ENCODE data around the gene NSD1.

Gene NSD1

GRCh38 chr5:177133096-177133852 is at the start of gene NSD1:
Gene NSD1 (plus strand): TSS chr5:177133773. CDS start chr5:177135104, 1,331 bp downstream.
- peak; percentile 83 for DNase-seq (ENCODE audit: low spot score)

DNA sequence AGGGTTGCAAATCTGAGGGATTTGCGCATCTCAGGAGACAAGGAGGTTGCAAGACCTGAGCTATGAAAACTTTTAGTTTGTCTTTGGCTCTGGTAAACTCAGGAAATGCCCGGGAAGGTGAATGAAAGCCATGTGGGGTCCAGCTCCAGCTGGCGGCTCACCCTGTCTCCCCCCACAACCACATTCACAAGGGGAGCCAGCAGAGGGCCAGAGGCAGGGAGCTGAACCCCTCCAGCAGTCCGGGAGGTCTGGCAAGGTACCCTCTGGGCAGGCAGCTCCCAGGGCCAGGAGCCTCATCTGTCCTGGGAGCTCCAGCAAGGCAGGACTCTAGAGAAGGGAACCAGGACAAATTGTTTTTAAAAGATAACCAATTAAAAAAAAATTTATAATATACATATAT is 49.4 kb upstream of the NSD1 start:
- DNase-seq (ENCODE audit: low spot score) = no peak

- DNase-seq (ENCODE audit: low spot score) = no peak
Measured at GRCh38 chr5:177085985-177086653, 47.5 kb upstream of the NSD1 start.

- DNase-seq (ENCODE audit: low spot score) = peak; percentile 77
Measured at GRCh38 chr5:177086654-177087397, 46.7 kb upstream of the NSD1 start, which contains the start of gene FGFR4. Gene FGFR4 (plus strand): TSS chr5:177086915. CDS start chr5:177089603, 2,688 bp downstream.

DNA sequence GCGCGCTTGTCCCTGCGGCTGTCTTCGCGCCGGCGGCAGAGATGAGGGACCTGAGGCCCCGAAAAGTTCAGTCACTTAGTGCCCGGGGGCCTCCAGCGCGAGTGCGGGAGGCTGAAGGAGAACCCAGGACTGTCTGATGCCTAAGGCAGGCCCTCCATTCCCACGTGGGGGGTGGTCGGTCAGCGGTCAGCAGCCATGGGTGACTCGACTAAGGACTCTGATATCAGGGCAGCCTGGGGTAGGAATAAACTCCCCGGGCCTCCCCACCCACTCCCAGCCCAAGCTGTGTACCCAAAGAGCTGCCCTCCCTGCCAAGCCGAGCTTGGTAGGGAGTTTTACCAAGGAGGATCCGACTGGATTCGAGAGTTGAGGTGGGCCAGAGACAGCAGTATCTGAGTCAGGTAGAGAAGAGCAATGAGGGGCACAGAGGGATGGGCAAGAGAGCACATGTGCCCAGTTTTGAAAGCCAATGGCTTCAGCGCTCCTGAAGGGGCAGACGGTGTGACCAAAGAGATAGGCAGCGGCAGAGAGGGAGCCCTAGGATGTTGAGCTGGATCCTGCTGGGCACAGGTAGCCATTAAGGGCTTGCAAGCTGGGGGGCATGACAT is 46.1 kb upstream of the NSD1 start:
- DNase-seq (ENCODE audit: low spot score) = no peak

GRCh38 chr5:177089127-177089526 is 44.4 kb upstream of the NSD1 start:
- no peak for DNase-seq (ENCODE audit: low spot score)

DNA sequence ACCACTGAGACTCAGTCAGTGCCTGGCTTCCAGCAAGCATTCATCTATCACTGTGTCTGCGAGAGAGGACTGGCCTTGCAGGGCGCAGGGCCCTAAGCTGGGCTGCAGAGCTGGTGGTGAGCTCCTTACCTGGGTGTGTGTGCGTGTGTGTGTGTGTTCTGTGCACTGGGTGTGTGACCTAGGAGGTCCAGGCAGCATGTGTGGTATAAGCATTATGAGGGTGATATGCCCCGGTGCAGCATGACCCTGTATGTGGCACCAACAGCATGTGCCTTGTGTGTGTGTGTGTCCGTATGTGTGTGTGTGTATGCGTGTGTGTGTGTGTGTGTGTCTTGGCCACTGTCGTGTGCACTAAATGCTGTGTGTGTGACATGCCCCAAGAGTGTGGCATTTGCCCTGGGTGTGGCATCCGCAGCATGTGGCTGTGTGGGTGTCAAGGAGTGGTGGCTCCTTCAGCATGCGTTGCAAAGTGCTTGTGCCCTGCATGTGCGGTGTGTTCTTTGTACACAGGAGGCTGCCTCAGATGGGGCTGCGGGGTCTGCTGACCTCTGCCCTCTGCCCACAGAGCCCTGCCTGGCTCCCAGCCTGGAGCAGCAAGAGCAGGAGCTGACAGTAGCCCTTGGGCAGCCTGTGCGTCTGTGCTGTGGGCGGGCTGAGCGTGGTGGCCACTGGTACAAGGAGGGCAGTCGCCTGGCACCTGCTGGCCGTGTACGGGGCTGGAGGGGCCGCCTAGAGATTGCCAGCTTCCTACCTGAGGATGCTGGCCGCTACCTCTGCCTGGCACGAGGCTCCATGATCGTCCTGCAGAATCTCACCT is 43.5 kb upstream of the NSD1 start:
- DNase-seq (ENCODE audit: low spot score) = no peak

- no peak for DNase-seq (ENCODE audit: low spot score)
Measured at GRCh38 chr5:177090813-177091212, 42.8 kb upstream of the NSD1 start.

DNA sequence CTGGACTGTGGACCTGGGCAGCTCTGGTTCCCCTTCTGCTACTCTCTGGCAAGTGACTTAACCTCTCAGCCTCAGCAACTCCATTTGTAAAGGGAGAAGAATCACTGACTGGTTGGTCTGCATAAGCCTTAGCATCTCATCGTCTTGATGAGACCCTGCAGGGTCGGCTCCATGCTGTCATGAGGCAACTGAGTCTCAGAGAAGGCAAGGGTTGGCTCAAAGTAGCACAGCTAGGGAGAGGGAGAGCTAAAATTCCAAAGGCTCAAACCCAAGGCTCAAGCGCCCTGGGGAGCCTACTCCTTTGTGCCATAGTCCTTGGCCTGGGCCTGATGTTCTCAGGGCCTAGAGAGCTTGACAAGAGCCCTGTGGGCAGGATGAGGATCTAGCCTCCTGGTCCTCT is 42.3 kb upstream of the NSD1 start:
- no peak for DNase-seq (ENCODE audit: low spot score)

DNA sequence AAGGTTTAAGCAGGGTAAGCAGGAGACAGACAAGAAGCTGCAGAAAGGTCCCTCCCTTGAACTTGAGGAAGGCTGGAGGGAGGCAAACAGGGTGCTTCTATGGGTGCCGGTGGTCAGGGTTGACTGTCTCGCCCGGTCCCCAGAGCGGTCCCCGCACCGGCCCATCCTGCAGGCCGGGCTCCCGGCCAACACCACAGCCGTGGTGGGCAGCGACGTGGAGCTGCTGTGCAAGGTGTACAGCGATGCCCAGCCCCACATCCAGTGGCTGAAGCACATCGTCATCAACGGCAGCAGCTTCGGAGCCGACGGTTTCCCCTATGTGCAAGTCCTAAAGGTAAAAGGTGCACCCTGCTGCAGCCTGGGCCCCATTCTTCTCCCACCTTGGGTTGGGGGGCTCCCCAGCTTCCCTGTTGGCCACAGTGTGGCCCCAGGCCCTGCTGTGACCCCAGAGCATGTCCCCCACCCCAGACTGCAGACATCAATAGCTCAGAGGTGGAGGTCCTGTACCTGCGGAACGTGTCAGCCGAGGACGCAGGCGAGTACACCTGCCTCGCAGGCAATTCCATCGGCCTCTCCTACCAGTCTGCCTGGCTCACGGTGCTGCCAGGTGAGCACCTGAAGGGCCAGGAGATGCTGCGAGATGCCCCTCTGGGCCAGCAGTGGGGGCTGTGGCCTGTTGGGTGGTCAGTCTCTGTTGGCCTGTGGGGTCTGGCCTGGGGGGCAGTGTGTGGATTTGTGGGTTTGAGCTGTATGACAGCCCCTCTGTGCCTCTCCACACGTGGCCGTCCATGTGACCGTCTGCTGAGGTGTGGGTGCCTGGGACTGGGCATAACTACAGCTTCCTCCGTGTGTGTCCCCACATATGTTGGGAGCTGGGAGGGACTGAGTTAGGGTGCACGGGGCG is 41.1 kb upstream of the NSD1 start:
- no peak for DNase-seq (ENCODE audit: low spot score)

GRCh38 chr5:177093082-177093712 is 40.4 kb upstream of the NSD1 start:
- DNase-seq (ENCODE audit: low spot score) = no peak

GRCh38 chr5:177093803-177094202 is 39.8 kb upstream of the NSD1 start:
- DNase-seq (ENCODE audit: low spot score) = no peak

- DNase-seq (ENCODE audit: low spot score) = no peak
Measured at GRCh38 chr5:177094224-177095087, 39.1 kb upstream of the NSD1 start.

GRCh38 chr5:177095088-177095669 is 38.4 kb upstream of the NSD1 start:
- no peak for DNase-seq (ENCODE audit: low spot score)

- DNase-seq (ENCODE audit: low spot score) = no peak
Measured at GRCh38 chr5:177096162-177097015, 37.2 kb upstream of the NSD1 start.

- DNase-seq (ENCODE audit: low spot score) = no peak
Measured at GRCh38 chr5:177097016-177097985, 36.3 kb upstream of the NSD1 start.

GRCh38 chr5:177098120-177098469 is 35.5 kb upstream of the NSD1 start:
- DNase-seq (ENCODE audit: low spot score) = no peak
